GM21619 (cell line): ENCODE measurements around the gene FN3K.

Source experiments
- ATAC-seq: cut with Tn5 transposase; IDR thresholded peaks from one replicate; pipeline ENCODE4 v1.9.1; 2021; ENCODE audit not compliant: unreplicated experiment

FN3K gene

GRCh38 chr17:82734987-82735866 is at the start of gene FN3K:
Gene FN3K, plus strand, starts transcription at chr17:82735615. Its CDS starts 22 bp downstream, at chr17:82735637.
- ATAC-seq = no peak

- no peak for ATAC-seq
These were observed 48.8 kb upstream of the FN3K start for GRCh38 chr17:82686366-82687324.

- ATAC-seq = no peak
These were observed 48.0 kb upstream of the FN3K start for GRCh38 chr17:82687375-82687861.

- no peak for ATAC-seq
These were observed 47.5 kb upstream of the FN3K start for GRCh38 chr17:82687871-82688270.

- no peak for ATAC-seq
These were observed 46.3 kb upstream of the FN3K start for GRCh38 chr17:82689077-82689476.

GRCh38 chr17:82690786-82691489 is 44.5 kb upstream of the FN3K start:
- no peak for ATAC-seq

GRCh38 chr17:82691714-82692113 is 43.7 kb upstream of the FN3K start:
- ATAC-seq = no peak

- no peak for ATAC-seq
These were observed 43.1 kb upstream of the FN3K start for GRCh38 chr17:82692268-82692667.

- ATAC-seq = no peak
These were observed 42.1 kb upstream of the FN3K start for GRCh38 chr17:82693168-82693867.

GRCh38 chr17:82694647-82695046 is 40.8 kb upstream of the FN3K start:
- ATAC-seq = no peak

GRCh38 chr17:82696259-82696658 is 39.2 kb upstream of the FN3K start:
- ATAC-seq = no peak

GRCh38 chr17:82696916-82697807 is 38.3 kb upstream of the FN3K start:
- no peak for ATAC-seq

- ATAC-seq = no peak
These were observed 37.7 kb upstream of the FN3K start for GRCh38 chr17:82697808-82698064.

- peak; percentile 96 for ATAC-seq
These were observed 37.1 kb upstream of the FN3K start, which contains the start of gene RAB40B for GRCh38 chr17:82698065-82698973. Gene RAB40B, minus strand, starts transcription at chr17:82698698. Its CDS starts 102 bp downstream, at chr17:82698596.

- peak; percentile 19 for ATAC-seq
These were observed 36.4 kb upstream of the FN3K start for GRCh38 chr17:82698974-82699442.

GRCh38 chr17:82699551-82699950 is 35.9 kb upstream of the FN3K start:
- ATAC-seq = no peak

- no peak for ATAC-seq
These were observed 33.0 kb upstream of the FN3K start for GRCh38 chr17:82702231-82702927.
